Left lung (tissue), 10 donors: Measurements from ENCODE around the gene C1QL2. TPM values are rescaled to one million over a fixed set of nuclear protein-coding genes. Genes with fewer than 3 reads are reported as not detected.

ENCODE experiments used
- ATAC-seq: fragments of 200-7000 bp; cut with Tn5 transposase; one replicate; pipeline ENCODE4 v1.9.1; 2020; ENCODE audit warnings: moderate library complexity
- DNase-seq, 4 donors: peaks; one replicate each; pipeline ENCODE4 v3.0.0-alpha.2; 2013 to 2020
- H3K27ac ChIP-seq, 2 donors: fragments of 200-600 bp; sonication (generic) in 1 of 2; one replicate each; pipeline versions ENCODE4 v1.5.0 to v1.8.0; 2020 to 2021
- H3K27me3 ChIP-seq, 2 donors: fragments of 200-600 bp; sonication (generic) in 1 of 2; one replicate each; pipeline versions ENCODE4 v1.5.0 to v1.8.0; 2020 to 2021
- H3K36me3 ChIP-seq, 2 donors: fragments of 200-600 bp; sonication (generic) in 1 of 2; one replicate each; pipeline versions ENCODE4 v1.5.0 to v1.8.0; 2020 to 2021
- H3K4me1 ChIP-seq, 2 donors: fragments of 200-600 bp; one replicate each; pipeline ENCODE4 v1.8.0; 2021
- H3K4me3 ChIP-seq, 2 donors: fragments of 200-600 bp; sonication (generic) in 1 of 2; one replicate each; pipeline versions ENCODE4 v1.5.0 to v1.8.0; 2020 to 2021; ENCODE audit warnings: mild to moderate bottlenecking in 1 of 2
- H3K9me3 ChIP-seq, 2 donors: fragments of 200-600 bp; sonication (generic) in 1 of 2; one replicate each; pipeline versions ENCODE4 v1.5.0 to v1.8.0; 2020 to 2021
- CTCF ChIP-seq, 2 donors: fragments of 200-600 bp; sonication (generic) in 1 of 2; IDR thresholded peaks; one replicate each; pipeline versions ENCODE4 v1.5.0 to v1.8.0; 2021; ENCODE audit warnings: antibody characterized with exemption in 2 of 2
- intact Hi-C, 2 donors: fragments of 100-400 bp; cut with DNase I; formaldehyde crosslinking; loops; one replicate each; pipeline versions ENCODE4 v1.11.2 to v1.14.2; 2022
- polyA plus RNA-seq, 6 donors: library from polyadenylated mRNA; unstranded; fragments of 120-200 nt; gene quantifications; one replicate each; pipeline ENCODE4 v1.2.1, GENCODE V29; 2013; ENCODE audit not compliant: insufficient read length in 6 of 6
- total RNA-seq, 2 donors: library from RNA; stranded (reverse); fragmentation: NEBNext Ultra II Directional; extraction: Animal tissue kit (Norgen Biotek cat#: 25700); gene quantifications; one replicate each; pipeline ENCODE4 v1.2.1, GENCODE V29; 2021
- donor health status: DM: no; HTN: yes; CAD: no.
- donor health status: DM: no; HTN: no; CAD: no.

Gene C1QL2
- total and polyA plus RNA-seq, 8 donors, result not detected

- intact Hi-C loops, result no loop called here
- Histone ChIP-seq H3K36me3 (no peaks in the 10 kb centered on the region), H3K27me3 (peaks cover 0 to 65% of the 10 kb centered on the region in 2 donors), H3K4me3 (no peak overlapping the region), H3K9me3 (no peaks in the 10 kb centered on the region), H3K27ac (no peak overlapping the region), H3K4me1 (no peaks in the 10 kb centered on the region)
- TF ChIP-seq CTCF (IDR thresholded peaks at IDR 0.05), result no peak
- ATAC-seq (no peak), DNase-seq (no peak)
These were observed 40.4 kb downstream of the C1QL2 start for GRCh38 chr2:119117891-119118882.

- Histone ChIP-seq H3K27ac (no peak overlapping the region), H3K36me3 (no peaks in the 10 kb centered on the region), H3K9me3 (no peaks in the 10 kb centered on the region), H3K4me1 (no peaks in the 10 kb centered on the region), H3K27me3 (peaks cover 0 to 67% of the 10 kb centered on the region in 2 donors), H3K4me3 (no peak overlapping the region)
- no peak for TF ChIP-seq CTCF (IDR thresholded peaks at IDR 0.05)
- ATAC-seq (no peak), DNase-seq (no peak)
- intact Hi-C loops, result no loop called here
These were observed 41.1 kb downstream of the C1QL2 start for GRCh38 chr2:119117408-119117807.

DNA sequence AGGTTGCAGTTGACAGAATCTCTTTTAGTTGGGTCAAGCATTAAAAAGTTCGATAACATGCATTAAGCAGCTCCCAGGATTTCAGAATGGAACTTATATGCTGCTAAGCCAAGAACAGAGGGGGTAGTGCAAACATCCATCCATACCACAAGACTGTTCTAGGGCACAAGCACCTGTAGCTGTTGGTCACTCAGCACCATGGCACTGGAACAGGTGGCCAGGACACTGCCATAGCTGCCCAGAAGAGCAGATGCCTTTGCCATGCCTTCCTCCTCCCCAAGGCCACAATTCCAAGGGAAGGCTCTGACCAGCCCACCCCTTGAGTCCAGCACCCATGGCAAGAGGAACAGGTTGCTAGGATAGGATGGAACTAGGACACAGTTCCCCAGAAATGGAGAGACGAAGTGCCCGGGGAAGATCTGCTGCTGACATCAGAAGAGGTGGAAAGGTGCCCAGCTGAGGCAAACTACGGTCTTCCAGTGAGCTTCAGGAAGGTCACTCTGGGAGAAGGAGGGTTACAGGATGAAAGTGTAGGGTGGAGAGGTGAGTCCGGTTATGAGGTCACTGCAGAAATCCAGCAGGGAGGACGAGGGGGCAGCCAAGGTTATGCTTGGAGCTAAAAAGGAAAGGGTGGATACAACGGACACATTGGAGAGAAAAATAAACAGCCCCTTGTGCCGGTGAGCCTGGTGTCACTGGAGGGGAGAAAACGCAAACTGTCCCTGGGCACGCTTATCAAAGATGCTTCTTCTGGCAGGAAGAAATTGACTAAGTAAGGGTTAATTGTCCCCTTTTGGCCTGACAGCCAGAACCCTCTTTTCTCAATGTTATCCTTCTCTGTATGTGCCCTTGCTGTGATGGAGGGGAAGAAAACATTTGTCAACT lies 41.9 kb downstream of the C1QL2 start:
- Histone ChIP-seq H3K36me3 (no peaks in the 10 kb centered on the region), H3K9me3 (peaks cover 0 to 2% of the 10 kb centered on the region in 2 donors), H3K4me1 (no peaks in the 10 kb centered on the region), H3K27me3 (peaks cover 0 to 67% of the 10 kb centered on the region in 2 donors), H3K27ac (no peak overlapping the region), H3K4me3 (no peak overlapping the region)
- DNase-seq (no peak), ATAC-seq (no peak)
- intact Hi-C loops, result no loop called here
- no peak for TF ChIP-seq CTCF (IDR thresholded peaks at IDR 0.05)

DNA sequence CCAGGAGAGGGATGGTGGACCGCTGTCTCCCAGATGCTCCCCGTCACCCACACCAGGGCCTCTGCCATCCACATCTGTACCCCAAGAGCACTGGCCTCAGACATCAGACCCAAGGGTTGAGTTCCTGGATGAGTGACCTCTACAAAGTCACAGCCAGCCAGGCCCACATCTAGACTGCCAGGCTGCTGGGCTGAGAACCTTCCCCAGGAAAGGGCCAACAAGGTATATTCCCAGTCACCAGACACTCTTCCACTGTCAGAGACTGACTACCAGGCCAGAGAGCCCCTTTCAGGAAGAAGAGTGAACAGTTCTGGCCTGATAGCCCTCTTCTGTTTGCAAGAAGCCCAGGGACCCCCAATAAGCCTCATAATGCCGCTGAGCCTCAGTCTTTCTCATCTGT lies 44.3 kb downstream of the C1QL2 start:
- intact Hi-C loops, result no loop called here
- H3K36me3 ChIP-seq, result no peaks in the 10 kb centered on the region
- H3K27ac ChIP-seq, result no peak overlapping the region
- TF ChIP-seq CTCF (IDR thresholded peaks at IDR 0.05), result no peak
- no peak overlapping the region for H3K4me3 ChIP-seq
- H3K27me3 ChIP-seq, result peaks cover 0 to 55% of the 10 kb centered on the region in 2 donors
- DNase-seq (no peak), ATAC-seq (no peak)
- H3K4me1 ChIP-seq, result no peaks in the 10 kb centered on the region
- H3K9me3 ChIP-seq, result peaks cover 0 to 9% of the 10 kb centered on the region in 2 donors

DNA sequence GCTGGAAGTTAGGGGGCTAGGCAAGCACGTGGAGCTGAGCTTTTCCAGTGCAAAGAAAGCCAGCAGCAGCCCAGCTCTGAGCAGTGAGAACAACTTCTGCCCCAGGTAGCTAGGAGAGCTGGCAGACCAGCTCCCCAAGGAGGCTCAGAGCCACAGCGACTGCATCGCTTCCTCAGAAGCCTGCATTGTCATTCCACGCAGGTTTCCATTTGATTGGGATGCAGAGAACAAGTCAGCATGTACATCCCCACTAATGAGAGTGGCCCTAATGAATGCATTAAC lies 45.1 kb downstream of the C1QL2 start:
- Histone ChIP-seq H3K4me1 (no peaks in the 10 kb centered on the region), H3K27ac (no peak overlapping the region), H3K9me3 (peaks cover 0 to 9% of the 10 kb centered on the region in 2 donors), H3K36me3 (no peaks in the 10 kb centered on the region), H3K4me3 (no peak overlapping the region), H3K27me3 (peaks cover 0 to 46% of the 10 kb centered on the region in 2 donors)
- no peak for DNase-seq
- no peak for ATAC-seq
- intact Hi-C loops, result no loop called here
- no peak for TF ChIP-seq CTCF (IDR thresholded peaks at IDR 0.05)
